BE2C (cell line): ENCODE measurements around the gene STON1.

Experiments used
- DNase-seq: peaks from one replicate; pipeline ENCODE4 v3.0.0-alpha.2; 2020
- H3K27me3 ChIP-seq: fragments of 250-450 bp; sonication (Bioruptor Pico); 2 replicates; pipeline ENCODE4 v1.5.1; 2020; ENCODE audit warnings: mild to moderate bottlenecking
- H3K36me3 ChIP-seq: fragments of 250-450 bp; sonication (Bioruptor Pico); 2 replicates; pipeline ENCODE4 v1.5.1; 2020; ENCODE audit warnings: mild to moderate bottlenecking
- H3K4me1 ChIP-seq: fragments of 250-450 bp; sonication (Bioruptor Pico); 2 replicates; pipeline ENCODE4 v1.5.1; 2020
- H3K4me3 ChIP-seq: 2 replicates; pipeline ENCODE4 v1.5.1; 2011; ENCODE audit warnings: low read depth, low read length
- H3K9me3 ChIP-seq: fragments of 250-450 bp; sonication (Bioruptor Pico); 2 replicates; pipeline ENCODE4 v1.5.1; 2020
- CTCF ChIP-seq: IDR thresholded peaks from 2 replicates; pipeline ENCODE4 v1.5.1; 2012; ENCODE audit warnings: mild to moderate bottlenecking, low read depth, low read length

Gene STON1

GRCh38 chr2:48532174-48532573 is 2.2 kb downstream of the STON1 start:
- DNase-seq: no peak
- Histone ChIP-seq H3K27me3 (no peaks in the 10 kb centered on the region), H3K36me3 (no peaks in the 10 kb centered on the region), H3K4me1 (no peaks in the 10 kb centered on the region), H3K4me3 (no peak overlapping the region), H3K9me3 (no peaks in the 10 kb centered on the region)
- no peak for TF ChIP-seq CTCF

- Histone ChIP-seq H3K36me3 (no peaks in the 10 kb centered on the region), H3K4me1 (no peaks in the 10 kb centered on the region), H3K9me3 (no peaks in the 10 kb centered on the region), H3K4me3 (no peak overlapping the region), H3K27me3 (no peaks in the 10 kb centered on the region)
- DNase-seq: no peak
- TF ChIP-seq CTCF: no peak
These were observed 2.9 kb downstream of the STON1 start for GRCh38 chr2:48532824-48533223.

GRCh38 chr2:48534781-48535180 is 4.8 kb downstream of the STON1 start:
- no peak for TF ChIP-seq CTCF
- no peak for DNase-seq
- no peaks in the 10 kb centered on the region for H3K27me3 ChIP-seq
- no peaks in the 10 kb centered on the region for H3K4me1 ChIP-seq
- no peak overlapping the region for H3K4me3 ChIP-seq
- H3K36me3 ChIP-seq: no peaks in the 10 kb centered on the region
- no peaks in the 10 kb centered on the region for H3K9me3 ChIP-seq

- TF ChIP-seq CTCF: no peak
- no peaks in the 10 kb centered on the region for H3K27me3 ChIP-seq
- no peaks in the 10 kb centered on the region for H3K9me3 ChIP-seq
- H3K4me3 ChIP-seq: no peak overlapping the region
- H3K36me3 ChIP-seq: no peaks in the 10 kb centered on the region
- no peak for DNase-seq
- H3K4me1 ChIP-seq: no peaks in the 10 kb centered on the region
These were observed 10.4 kb downstream of the STON1 start for GRCh38 chr2:48540237-48540935.

GRCh38 chr2:48541666-48542389 is 11.9 kb downstream of the STON1 start:
- no peak for DNase-seq
- TF ChIP-seq CTCF: no peak
- no peaks in the 10 kb centered on the region for H3K4me1 ChIP-seq
- H3K4me3 ChIP-seq: no peak overlapping the region
- no peaks in the 10 kb centered on the region for H3K9me3 ChIP-seq
- H3K27me3 ChIP-seq: no peaks in the 10 kb centered on the region
- no peaks in the 10 kb centered on the region for H3K36me3 ChIP-seq

GRCh38 chr2:48543895-48544294 is 13.9 kb downstream of the STON1 start:
- Histone ChIP-seq H3K4me1 (no peaks in the 10 kb centered on the region), H3K36me3 (no peaks in the 10 kb centered on the region), H3K4me3 (no peak overlapping the region), H3K27me3 (no peaks in the 10 kb centered on the region), H3K9me3 (no peaks in the 10 kb centered on the region)
- no peak for DNase-seq
- no peak for TF ChIP-seq CTCF
